Thyroid gland (tissue), 4 donors: ENCODE measurements around the gene NPHS1.

Experiments used
- POLR2A ChIP-seq, 2 donors: fragments of 450-650 bp; IDR thresholded peaks; one replicate each; pipeline ENCODE4 v1.6.1; 2017; ENCODE audit warnings: antibody characterized with exemption in 2 of 2, mild to moderate bottlenecking in 2 of 2, moderate library complexity in 1 of 2
- TF ChIP-seq, protein P1 (sequence below), 6 experiments: fragments of 200-600 bp in 3 of 6; fragments of 450-650 bp in 3 of 6; sonication (generic) in 3 of 6; IDR thresholded peaks; one replicate each; pipeline ENCODE4 v1.5.1; 2016 to 2019; ENCODE audit warnings: antibody characterized with exemption in 6 of 6, mild to moderate bottlenecking in 2 of 6, inconsistent platforms in 1 of 6, moderate library complexity in 1 of 6

DNA sequence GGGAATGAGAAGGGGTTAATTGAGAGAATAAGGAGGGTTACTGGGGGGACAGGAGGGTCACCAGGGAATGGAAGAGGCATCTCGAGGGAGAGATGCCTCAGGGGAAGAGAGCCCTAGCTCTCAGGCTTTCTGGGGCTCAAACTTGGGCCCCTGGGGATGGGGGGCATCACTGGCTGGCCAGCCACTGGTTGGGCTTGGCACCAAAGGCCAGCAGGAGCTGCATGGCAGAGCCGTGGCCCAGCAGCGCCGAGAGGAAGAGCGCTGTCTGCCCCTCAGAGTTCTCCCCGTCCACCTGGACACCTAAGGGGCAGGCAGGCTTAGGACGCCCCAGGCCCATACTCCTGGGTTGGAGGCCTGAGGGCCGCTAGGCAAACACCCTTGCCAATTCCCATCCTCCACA is 59.4 kb downstream of the NPHS1 start:
- no peak for TF ChIP-seq POLR2A (IDR thresholded peaks at IDR 0.05)
- TF ChIP-seq, protein P1, sequence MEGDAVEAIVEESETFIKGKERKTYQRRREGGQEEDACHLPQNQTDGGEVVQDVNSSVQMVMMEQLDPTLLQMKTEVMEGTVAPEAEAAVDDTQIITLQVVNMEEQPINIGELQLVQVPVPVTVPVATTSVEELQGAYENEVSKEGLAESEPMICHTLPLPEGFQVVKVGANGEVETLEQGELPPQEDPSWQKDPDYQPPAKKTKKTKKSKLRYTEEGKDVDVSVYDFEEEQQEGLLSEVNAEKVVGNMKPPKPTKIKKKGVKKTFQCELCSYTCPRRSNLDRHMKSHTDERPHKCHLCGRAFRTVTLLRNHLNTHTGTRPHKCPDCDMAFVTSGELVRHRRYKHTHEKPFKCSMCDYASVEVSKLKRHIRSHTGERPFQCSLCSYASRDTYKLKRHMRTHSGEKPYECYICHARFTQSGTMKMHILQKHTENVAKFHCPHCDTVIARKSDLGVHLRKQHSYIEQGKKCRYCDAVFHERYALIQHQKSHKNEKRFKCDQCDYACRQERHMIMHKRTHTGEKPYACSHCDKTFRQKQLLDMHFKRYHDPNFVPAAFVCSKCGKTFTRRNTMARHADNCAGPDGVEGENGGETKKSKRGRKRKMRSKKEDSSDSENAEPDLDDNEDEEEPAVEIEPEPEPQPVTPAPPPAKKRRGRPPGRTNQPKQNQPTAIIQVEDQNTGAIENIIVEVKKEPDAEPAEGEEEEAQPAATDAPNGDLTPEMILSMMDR (IDR thresholded peaks at IDR 0.05) = no peak
